Measurements from ENCODE around the gene AJM1. TPM values are rescaled to one million over a fixed set of nuclear protein-coding genes. Genes with fewer than 3 reads are reported as not detected.

AJM1 gene
- total RNA-seq, 6 experiments from 2014 or later: 4.5 to 8.0 (median 5.3) TPM

- Mint-ChIP-seq H3K27me3 (ENCODE audit: insufficient read depth) (peaks cover 18% of the 10 kb centered on the region; the same call in 1 of the 2 replicates), H3K36me3 (ENCODE audit: low read depth) (no peaks in the 10 kb centered on the region), H3K27ac (no peak overlapping the region), H3K4me3 (no peak overlapping the region), H3K9me3 (no peaks in the 10 kb centered on the region), H3K4me1 (ENCODE audit: low read depth) (peaks cover 9% of the 10 kb centered on the region; the same call in 1 of the 2 replicates)
- no peak for DNase-seq
- TF ChIP-seq CTCF (IDR thresholded peaks at IDR 0.05): no peak
These were observed 11.4 kb downstream of the AJM1 start for GRCh38 chr9:136853596-136854112.

GRCh38 chr9:136854113-136854841, 12.0 kb downstream of the AJM1 start:
- no peak overlapping the region for H3K4me3 Mint-ChIP-seq
- H3K27me3 Mint-ChIP-seq (ENCODE audit: insufficient read depth): peaks cover 14% of the 10 kb centered on the region; the same call in 1 of the 2 replicates
- TF ChIP-seq CTCF (IDR thresholded peaks at IDR 0.05): no peak
- peaks cover 9% of the 10 kb centered on the region; the same call in 1 of the 2 replicates for H3K4me1 Mint-ChIP-seq (ENCODE audit: low read depth)
- no peaks in the 10 kb centered on the region for H3K9me3 Mint-ChIP-seq
- no peak for DNase-seq
- no peak overlapping the region for H3K27ac Mint-ChIP-seq
- no peaks in the 10 kb centered on the region for H3K36me3 Mint-ChIP-seq (ENCODE audit: low read depth)

GRCh38 chr9:136854842-136855460, 12.7 kb downstream of the AJM1 start:
- no peak overlapping the region for H3K4me3 Mint-ChIP-seq
- H3K27ac Mint-ChIP-seq: no peak overlapping the region
- peaks cover 9% of the 10 kb centered on the region; the same call in 1 of the 2 replicates for H3K27me3 Mint-ChIP-seq (ENCODE audit: insufficient read depth)
- no peak for TF ChIP-seq CTCF (IDR thresholded peaks at IDR 0.05)
- no peaks in the 10 kb centered on the region for H3K9me3 Mint-ChIP-seq
- no peak for DNase-seq
- H3K36me3 Mint-ChIP-seq (ENCODE audit: low read depth): no peaks in the 10 kb centered on the region
- peaks cover 6% of the 10 kb centered on the region; the same call in 1 of the 2 replicates for H3K4me1 Mint-ChIP-seq (ENCODE audit: low read depth)

- DNase-seq: no peak
- no peaks in the 10 kb centered on the region for H3K4me1 Mint-ChIP-seq (ENCODE audit: low read depth)
- no peak overlapping the region for H3K27ac Mint-ChIP-seq
- H3K4me3 Mint-ChIP-seq: no peak overlapping the region
- no peaks in the 10 kb centered on the region for H3K9me3 Mint-ChIP-seq
- H3K27me3 Mint-ChIP-seq (ENCODE audit: insufficient read depth): peaks cover 7% of the 10 kb centered on the region; the same call in 1 of the 2 replicates
- no peak for TF ChIP-seq CTCF (IDR thresholded peaks at IDR 0.05)
- no peaks in the 10 kb centered on the region for H3K36me3 Mint-ChIP-seq (ENCODE audit: low read depth)
These were observed 13.3 kb downstream of the AJM1 start for GRCh38 chr9:136855461-136856078.

- H3K4me3 Mint-ChIP-seq: no peak overlapping the region
- no peak overlapping the region for H3K27ac Mint-ChIP-seq
- no peak for DNase-seq
- H3K9me3 Mint-ChIP-seq: no peaks in the 10 kb centered on the region
- TF ChIP-seq CTCF (IDR thresholded peaks at IDR 0.05): no peak
- H3K27me3 Mint-ChIP-seq (ENCODE audit: insufficient read depth): peaks cover 7% of the 10 kb centered on the region; the same call in 1 of the 2 replicates
- no peaks in the 10 kb centered on the region for H3K36me3 Mint-ChIP-seq (ENCODE audit: low read depth)
- H3K4me1 Mint-ChIP-seq (ENCODE audit: low read depth): no peaks in the 10 kb centered on the region
These were observed 13.8 kb downstream of the AJM1 start for GRCh38 chr9:136856079-136856476.

Data from HFFc6 (cell line).